Measurements from ENCODE around the gene COL21A1. TPM values are rescaled to one million over a fixed set of nuclear protein-coding genes. Genes with fewer than 3 reads are reported as not detected.

Gene COL21A1
- total and polyA plus RNA-seq, 2 of the 13 experiments (the other 11 are each of a cell fraction or from before 2014, with no cell fraction given): 0.13 TPM; not detected in 1

DNA sequence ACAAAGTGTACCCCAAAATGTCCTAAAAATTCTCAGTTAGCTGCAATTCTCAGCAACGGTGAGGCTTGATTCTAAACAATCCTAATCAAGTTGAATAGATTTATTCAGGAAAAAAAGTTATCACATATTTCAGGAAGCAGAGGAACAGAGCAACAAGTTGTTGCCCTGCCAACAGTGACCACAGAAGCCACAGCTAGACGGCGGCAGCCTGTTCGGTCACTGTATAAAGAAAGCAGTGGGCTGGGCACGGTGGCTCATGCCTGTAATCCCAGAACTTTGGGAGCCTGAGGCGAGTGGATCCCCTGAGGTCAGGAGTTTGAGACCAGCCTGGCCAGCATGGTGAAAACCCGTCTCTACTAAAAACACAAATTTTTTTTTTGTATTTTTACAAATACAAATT, 200.8 kb downstream of the COL21A1 start:
- intact Hi-C loops (cut with micrococcal nuclease; ENCODE audit: unreplicated experiment) (no loop called here), in situ Hi-C loops (cut with HindIII; ENCODE audit: extremely low pct_ligation_motif_present, low pct_unique_long_range_greater_than_20kb) (no loop called here)
- no TSS peak for BruUV-seq (replicated peaks)
- FAIRE-seq: no peak
- CTCF ChIA-PET (ENCODE audit: low intra/inter-chr PET ratio, low total read pairs): no interaction called here
- no peak overlapping the region for H3K9ac ChIP-seq (ENCODE audit: insufficient read depth, low read depth, low read length)
- no peak for ATAC-seq
- H3K27me3 ChIP-seq (ENCODE audit: control insufficient read depth in 1 of 2, insufficient read depth in 2 of 2, low read length in 2 of 2): no peaks in the 10 kb centered on the region
- no peak overlapping the region for H2AFZ ChIP-seq (ENCODE audit: low read length)
- 17% methylated on average over 7 of the region's 7 CpGs for WGBS (ENCODE audit: low lambda C conversion rate)
- H3K36me3 ChIP-seq (replicated peaks in 1 of 2; ENCODE audit: control insufficient read depth in 1 of 2, insufficient read depth in 2 of 2, low read length in 2 of 2): no peaks in the 10 kb centered on the region
- H3K9me3 ChIP-seq (ENCODE audit: low read length): no peaks in the 10 kb centered on the region
- no peaks in the 10 kb centered on the region for H3K4me1 ChIP-seq (ENCODE audit: insufficient read depth, low read length)
- DNase-seq (ENCODE audit: low spot score): no peak
- H3K4me2 ChIP-seq (ENCODE audit: low read depth, low read length): no peak overlapping the region
- POLR2A ChIA-PET: no interaction called here
- no peak overlapping the region for H3K4me3 ChIP-seq (replicated peaks in 1 of 3; ENCODE audit: insufficient read depth in 1 of 3, low read depth in 2 of 3, low read length in 3 of 3)
- H3K79me2 ChIP-seq (ENCODE audit: insufficient read depth, low read length): no peaks in the 10 kb centered on the region
- no peak overlapping the region for H3K27ac ChIP-seq (ENCODE audit: extremely low read length, insufficient read depth, low read length)
- TF ChIP-seq, protein P1, sequence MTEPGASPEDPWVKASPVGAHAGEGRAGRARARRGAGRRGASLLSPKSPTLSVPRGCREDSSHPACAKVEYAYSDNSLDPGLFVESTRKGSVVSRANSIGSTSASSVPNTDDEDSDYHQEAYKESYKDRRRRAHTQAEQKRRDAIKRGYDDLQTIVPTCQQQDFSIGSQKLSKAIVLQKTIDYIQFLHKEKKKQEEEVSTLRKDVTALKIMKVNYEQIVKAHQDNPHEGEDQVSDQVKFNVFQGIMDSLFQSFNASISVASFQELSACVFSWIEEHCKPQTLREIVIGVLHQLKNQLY (CRISPR knock-in tag; IDR thresholded peaks at IDR 0.05): no peak
- TF ChIP-seq SALL2 (CRISPR knock-in tag; IDR thresholded peaks at IDR 0.05) (no peak), SRF (IDR thresholded peaks at IDR 0.05; ENCODE audit: low read depth, low read length) (no peak), KDM4B (CRISPR knock-in tag; IDR thresholded peaks at IDR 0.05) (no peak), NR1H2 (CRISPR knock-in tag; IDR thresholded peaks at IDR 0.05; ENCODE audit: borderline replicate concordance, low read depth) (no peak), HMG20B (CRISPR knock-in tag; conservative IDR thresholded peaks at IDR 0.05) (no peak)
- H4K20me1 ChIP-seq (ENCODE audit: insufficient read depth, low read length): no peaks in the 10 kb centered on the region

DNA sequence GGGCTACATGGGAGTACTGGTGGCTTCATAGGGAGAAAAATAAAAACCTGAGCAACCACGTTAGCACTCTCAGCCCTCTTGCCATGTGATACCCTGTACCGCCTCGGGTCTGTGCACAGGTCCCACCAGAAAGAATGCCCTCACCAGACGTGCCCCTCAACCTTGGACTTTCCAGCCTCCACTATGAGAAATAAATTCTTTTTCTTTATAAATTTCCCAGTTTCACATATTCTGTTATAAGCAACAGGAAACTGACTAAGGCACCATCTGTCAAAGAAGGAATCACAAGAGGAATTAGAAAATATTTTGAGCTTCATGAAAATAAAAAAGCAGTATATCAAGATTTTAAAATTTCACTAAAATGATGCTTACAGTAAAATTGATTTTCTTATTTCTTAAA, 203.6 kb downstream of the COL21A1 start:
- ATAC-seq (no peak), DNase-seq (ENCODE audit: low spot score) (no peak), FAIRE-seq (no peak)
- H4K20me1 ChIP-seq (ENCODE audit: insufficient read depth, low read length): no peaks in the 10 kb centered on the region
- no peak overlapping the region for H2AFZ ChIP-seq (ENCODE audit: low read length)
- ChIA-PET POLR2A (no interaction called here), CTCF (ENCODE audit: low intra/inter-chr PET ratio, low total read pairs) (no interaction called here)
- H3K4me1 ChIP-seq (ENCODE audit: insufficient read depth, low read length): no peaks in the 10 kb centered on the region
- H3K4me3 ChIP-seq (replicated peaks in 1 of 3; ENCODE audit: insufficient read depth in 1 of 3, low read depth in 2 of 3, low read length in 3 of 3): no peak overlapping the region
- H3K27me3 ChIP-seq (ENCODE audit: control insufficient read depth in 1 of 2, insufficient read depth in 2 of 2, low read length in 2 of 2): no peaks in the 10 kb centered on the region
- no peak overlapping the region for H3K27ac ChIP-seq (ENCODE audit: extremely low read length, insufficient read depth, low read length)
- no peaks in the 10 kb centered on the region for H3K36me3 ChIP-seq (replicated peaks in 1 of 2; ENCODE audit: control insufficient read depth in 1 of 2, insufficient read depth in 2 of 2, low read length in 2 of 2)
- in situ Hi-C loops (cut with HindIII; ENCODE audit: extremely low pct_ligation_motif_present, low pct_unique_long_range_greater_than_20kb) (no loop called here), intact Hi-C loops (cut with micrococcal nuclease; ENCODE audit: unreplicated experiment) (no loop called here)
- H3K9me3 ChIP-seq (ENCODE audit: low read length): no peaks in the 10 kb centered on the region
- WGBS (ENCODE audit: low lambda C conversion rate): 1% methylated on average over 4 of the region's 4 CpGs
- BruUV-seq (replicated peaks): no TSS peak
- no peak overlapping the region for H3K4me2 ChIP-seq (ENCODE audit: low read depth, low read length)
- H3K79me2 ChIP-seq (ENCODE audit: insufficient read depth, low read length): no peaks in the 10 kb centered on the region
- H3K9ac ChIP-seq (ENCODE audit: insufficient read depth, low read depth, low read length): no peak overlapping the region
- no peak for TF ChIP-seq ZNF816 (CRISPR knock-in tag; IDR thresholded peaks at IDR 0.05; ENCODE audit: borderline replicate concordance)
- no peak for TF ChIP-seq PHF5A (CRISPR knock-in tag; IDR thresholded peaks at IDR 0.05; ENCODE audit: low read depth, unreplicated experiment)
- TF ChIP-seq KDM2A (CRISPR knock-in tag; IDR thresholded peaks at IDR 0.05; ENCODE audit: borderline replicate concordance, low read depth): no peak
- TF ChIP-seq, protein P2, sequence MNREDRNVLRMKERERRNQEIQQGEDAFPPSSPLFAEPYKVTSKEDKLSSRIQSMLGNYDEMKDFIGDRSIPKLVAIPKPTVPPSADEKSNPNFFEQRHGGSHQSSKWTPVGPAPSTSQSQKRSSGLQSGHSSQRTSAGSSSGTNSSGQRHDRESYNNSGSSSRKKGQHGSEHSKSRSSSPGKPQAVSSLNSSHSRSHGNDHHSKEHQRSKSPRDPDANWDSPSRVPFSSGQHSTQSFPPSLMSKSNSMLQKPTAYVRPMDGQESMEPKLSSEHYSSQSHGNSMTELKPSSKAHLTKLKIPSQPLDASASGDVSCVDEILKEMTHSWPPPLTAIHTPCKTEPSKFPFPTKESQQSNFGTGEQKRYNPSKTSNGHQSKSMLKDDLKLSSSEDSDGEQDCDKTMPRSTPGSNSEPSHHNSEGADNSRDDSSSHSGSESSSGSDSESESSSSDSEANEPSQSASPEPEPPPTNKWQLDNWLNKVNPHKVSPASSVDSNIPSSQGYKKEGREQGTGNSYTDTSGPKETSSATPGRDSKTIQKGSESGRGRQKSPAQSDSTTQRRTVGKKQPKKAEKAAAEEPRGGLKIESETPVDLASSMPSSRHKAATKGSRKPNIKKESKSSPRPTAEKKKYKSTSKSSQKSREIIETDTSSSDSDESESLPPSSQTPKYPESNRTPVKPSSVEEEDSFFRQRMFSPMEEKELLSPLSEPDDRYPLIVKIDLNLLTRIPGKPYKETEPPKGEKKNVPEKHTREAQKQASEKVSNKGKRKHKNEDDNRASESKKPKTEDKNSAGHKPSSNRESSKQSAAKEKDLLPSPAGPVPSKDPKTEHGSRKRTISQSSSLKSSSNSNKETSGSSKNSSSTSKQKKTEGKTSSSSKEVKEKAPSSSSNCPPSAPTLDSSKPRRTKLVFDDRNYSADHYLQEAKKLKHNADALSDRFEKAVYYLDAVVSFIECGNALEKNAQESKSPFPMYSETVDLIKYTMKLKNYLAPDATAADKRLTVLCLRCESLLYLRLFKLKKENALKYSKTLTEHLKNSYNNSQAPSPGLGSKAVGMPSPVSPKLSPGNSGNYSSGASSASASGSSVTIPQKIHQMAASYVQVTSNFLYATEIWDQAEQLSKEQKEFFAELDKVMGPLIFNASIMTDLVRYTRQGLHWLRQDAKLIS (CRISPR knock-in tag; IDR thresholded peaks at IDR 0.05): no peak
- TF ChIP-seq ZNF564 (CRISPR knock-in tag; IDR thresholded peaks at IDR 0.05): no peak
- no peak for TF ChIP-seq CEBPB (IDR thresholded peaks at IDR 0.05; ENCODE audit: borderline replicate concordance, low read depth, low read length)
- TF ChIP-seq KLF11 (CRISPR knock-in tag; IDR thresholded peaks at IDR 0.05): no peak
- no peak for TF ChIP-seq ZNF451 (CRISPR knock-in tag; IDR thresholded peaks at IDR 0.05)
- no peak for TF ChIP-seq KAT2B (IDR thresholded peaks at IDR 0.05; ENCODE audit: borderline replicate concordance, low read depth, low read length)
- no peak for TF ChIP-seq ELF1 (CRISPR knock-in tag; IDR thresholded peaks at IDR 0.05)
- no peak for TF ChIP-seq ZBTB38 (CRISPR knock-in tag; IDR thresholded peaks at IDR 0.05)
- TF ChIP-seq HNRNPL (IDR thresholded peaks at IDR 0.05; ENCODE audit: low read depth, low read length): no peak

All from HepG2 (cell line).